DND-41 (cell line): ENCODE measurements around the gene DNM3.

Experiments used
- CTCF ChIP-seq: IDR thresholded peaks from 2 replicates; pipeline ENCODE4 v1.5.1; 2012; ENCODE audit warnings: borderline replicate concordance, low read length, moderate library complexity, mild to moderate bottlenecking; ENCODE audit not compliant: poor library complexity, severe bottlenecking; ENCODE audit errors: extremely low read depth
- EZH2 ChIP-seq: IDR thresholded peaks from 3 replicates; pipeline ENCODE4 v1.6.1; 2012; ENCODE audit warnings: borderline replicate concordance, low read depth, mild to moderate bottlenecking, moderate library complexity, low read length, inconsistent platforms; ENCODE audit not compliant: severe bottlenecking

- TF ChIP-seq CTCF (no peak), EZH2 (no peak)
Measured at GRCh38 chr1:171798765-171799164, 42.5 kb upstream of the DNM3 start.
